EL (cell line): Measurements from ENCODE around the gene MAP3K9.

Source experiments
- DNase-seq: peaks from one replicate; pipeline ENCODE4 v3.0.0-alpha.2; 2016

MAP3K9 gene

DNA sequence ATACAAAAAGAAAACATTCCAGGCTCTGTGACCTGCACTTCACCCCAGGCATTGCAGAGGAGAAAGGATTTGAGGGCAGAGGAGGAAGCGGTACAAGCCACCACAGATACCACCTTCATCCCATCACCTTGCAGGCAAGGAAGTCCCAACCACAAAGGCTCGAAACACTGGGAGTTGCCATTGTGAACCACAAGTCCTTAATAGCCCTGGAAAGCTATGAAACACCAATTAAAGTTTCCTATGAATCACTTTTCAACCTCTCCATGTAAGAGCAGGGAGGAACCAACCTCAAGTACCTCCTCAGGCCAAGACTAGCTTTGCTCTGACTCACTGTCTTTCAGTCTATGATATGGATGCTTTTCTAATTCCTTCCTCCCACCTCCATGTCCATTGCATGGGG lies 27.0 kb downstream of the MAP3K9 start:
- peak; percentile 84 for DNase-seq

DNA sequence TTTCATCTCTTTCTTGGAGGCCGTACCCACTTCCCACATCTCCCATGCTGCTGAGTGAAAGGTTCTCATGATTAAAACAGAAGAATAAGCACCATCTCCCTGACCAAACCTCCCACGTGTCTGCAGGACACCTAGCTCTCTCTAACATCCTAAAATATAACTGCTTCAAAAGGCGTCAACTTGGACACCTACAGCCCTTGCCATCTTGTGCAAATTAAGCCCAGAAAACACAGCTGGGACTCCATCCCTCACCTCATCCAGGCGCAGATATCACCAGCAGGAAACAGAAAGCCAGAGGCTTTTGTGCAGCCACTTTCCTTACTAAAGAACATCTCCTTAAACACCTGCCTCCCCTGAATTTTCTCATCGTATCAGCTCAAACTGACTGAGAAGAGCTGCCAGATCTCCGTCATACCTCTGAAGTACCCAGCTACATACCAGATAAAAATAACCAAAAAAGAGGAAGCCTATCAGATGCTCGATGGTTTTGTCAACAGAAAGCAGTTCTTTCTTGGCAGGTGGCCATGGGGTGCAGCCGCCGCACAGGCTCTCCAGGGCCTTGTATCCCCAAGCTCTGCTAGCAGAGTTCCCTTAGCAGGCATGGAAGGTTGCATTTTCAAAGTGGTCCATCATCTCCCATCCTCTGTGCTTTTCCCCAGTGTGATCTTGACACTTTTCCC lies 28.8 kb downstream of the MAP3K9 start:
- DNase-seq: no peak

DNA sequence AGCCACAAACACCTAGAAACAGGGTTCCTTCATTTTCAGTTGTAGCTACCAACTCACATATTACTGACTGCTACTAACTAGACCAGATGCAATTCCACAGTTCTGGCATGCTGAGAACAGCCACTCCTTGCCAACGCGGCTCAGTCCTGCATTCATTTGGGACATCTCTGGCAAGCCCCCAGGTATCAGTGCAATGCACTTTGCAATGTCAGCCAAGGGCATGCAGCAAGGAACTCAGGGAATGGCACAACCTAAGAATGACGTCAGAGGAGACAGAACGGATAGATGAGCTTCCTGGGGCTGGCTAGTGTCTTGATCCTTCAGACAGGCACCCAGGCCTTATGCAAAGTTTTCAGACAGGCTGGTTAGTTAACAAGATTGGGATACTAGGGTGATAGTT lies 29.6 kb downstream of the MAP3K9 start:
- no peak for DNase-seq

DNA sequence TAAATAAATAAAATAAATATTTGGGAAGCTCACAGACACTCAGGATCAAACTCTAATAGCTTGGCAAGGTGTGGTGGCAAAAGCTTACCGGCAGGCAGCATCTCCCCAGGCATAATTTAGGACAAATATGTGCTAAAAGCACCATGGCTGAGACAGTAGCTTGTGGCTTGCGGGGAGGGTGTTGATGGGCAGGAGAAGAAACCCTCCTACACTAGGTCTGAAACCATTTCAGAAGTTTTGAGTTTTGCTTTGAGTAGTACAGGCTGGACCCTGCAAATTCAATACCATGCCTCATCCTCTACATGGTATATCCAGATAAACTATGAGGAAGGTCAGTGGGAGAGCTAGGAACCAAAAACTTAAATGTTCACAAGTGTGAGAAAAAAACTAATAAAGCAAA lies 33.1 kb downstream of the MAP3K9 start:
- no peak for DNase-seq

DNA sequence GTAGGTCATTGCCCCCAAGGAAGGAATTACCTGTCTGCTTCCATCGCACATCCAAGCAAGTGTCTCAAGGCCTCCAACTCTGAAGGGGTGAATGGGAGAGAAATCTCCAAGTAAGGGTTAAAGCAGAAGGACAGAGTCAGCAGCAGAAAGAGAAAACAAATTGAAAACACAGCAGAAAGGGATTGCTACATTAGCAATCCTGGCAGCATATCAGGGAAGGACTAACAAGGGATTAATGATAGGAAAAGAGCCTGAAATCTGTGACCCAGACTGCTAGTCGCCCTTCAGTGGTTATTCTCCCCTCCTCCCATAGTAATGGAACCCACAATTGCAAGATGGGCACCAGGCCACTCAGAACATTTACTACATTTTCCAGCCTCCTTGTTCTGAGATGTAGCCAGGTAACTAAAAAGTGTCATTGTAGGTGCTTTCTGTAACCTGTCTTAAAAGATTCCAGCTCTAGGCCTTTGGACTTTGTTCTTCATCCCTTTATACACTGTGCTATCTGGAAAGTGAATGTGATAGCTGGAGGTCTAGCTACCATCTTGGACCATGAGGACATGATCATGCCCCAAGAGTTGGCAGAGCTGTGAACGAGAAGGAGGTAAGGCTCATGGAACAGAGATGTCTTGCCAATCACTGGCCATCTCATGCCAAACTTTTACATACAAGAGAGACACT lies 36.0 kb downstream of the MAP3K9 start:
- no peak for DNase-seq

DNA sequence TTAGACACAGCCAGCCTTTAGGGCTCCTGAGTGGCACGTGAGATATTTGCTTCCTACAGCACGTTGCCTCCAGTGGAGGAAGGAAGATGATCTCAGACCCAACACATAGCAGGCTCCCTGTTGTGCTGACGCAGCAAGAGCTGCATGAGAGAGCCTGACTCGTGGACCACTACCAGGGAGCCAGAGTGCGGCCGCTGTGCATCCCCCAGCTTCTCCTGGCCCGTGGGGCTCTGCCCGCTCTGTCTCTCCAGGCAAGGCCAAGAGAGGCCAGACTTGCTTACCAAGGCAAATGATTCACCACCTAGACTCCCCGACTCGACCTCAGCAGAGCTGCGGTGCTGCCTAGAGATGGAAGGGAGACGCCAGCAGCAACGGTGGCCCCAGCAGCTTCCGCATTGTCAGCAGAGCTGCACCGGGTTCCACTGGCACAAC lies 37.5 kb downstream of the MAP3K9 start:
- no peak for DNase-seq

DNA sequence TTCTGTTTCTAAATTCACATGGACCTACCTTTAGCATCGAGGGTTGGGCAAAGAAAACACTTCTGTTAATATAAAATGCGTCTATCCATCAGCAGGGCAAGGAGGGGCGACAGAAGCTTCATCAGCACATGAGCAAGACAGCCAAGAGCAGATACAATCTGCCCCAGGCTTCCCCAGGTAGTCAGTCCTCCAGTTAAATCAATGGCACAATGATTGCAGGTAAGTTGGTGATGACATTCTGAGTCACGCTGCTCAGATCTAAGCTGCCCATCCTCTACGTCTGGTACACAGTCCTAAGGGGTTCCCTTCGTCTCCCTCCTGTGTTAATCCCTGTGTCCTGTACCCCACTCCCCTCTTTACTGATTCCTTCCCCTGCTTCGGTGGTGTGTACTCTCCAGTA lies 38.8 kb downstream of the MAP3K9 start:
- DNase-seq: no peak

DNA sequence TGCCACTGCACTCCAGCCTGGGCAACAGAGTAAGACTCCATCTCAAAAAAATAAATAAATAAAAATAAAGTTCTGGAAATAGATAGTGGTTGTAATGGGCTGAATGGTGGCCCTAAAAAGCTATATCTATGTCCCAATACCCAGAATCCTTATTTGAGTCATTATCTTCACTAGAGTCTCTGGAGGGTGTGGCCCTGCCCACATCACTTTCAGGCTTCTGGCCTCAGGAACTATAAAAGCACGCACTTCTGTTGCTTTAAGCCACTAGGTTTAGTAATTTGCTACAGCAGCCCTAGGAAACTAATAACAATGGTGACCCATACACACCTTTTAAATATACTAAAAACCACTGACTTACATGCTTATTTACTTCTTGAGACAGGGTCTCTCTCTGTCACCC lies 49.9 kb downstream of the MAP3K9 start:
- no peak for DNase-seq

DNA sequence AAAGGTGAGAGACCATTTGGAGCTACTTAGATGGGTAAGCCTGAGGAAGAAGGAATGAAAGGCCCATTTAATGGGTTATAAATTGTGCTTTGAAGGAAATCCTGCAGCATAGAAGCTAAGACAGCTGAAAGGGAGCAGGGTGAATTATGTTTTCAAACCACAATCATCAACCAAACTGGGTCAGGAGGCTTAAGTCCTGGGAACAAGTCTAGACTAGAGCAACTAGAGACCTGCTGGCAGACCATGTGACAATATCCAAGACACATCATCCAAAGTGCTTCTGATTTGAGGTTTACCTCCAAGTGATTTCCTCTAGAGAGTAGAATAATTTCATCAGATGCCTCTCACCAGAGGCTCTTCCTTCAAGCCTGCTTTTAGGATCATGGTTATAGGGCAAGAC lies 53.7 kb downstream of the MAP3K9 start:
- no peak for DNase-seq

DNA sequence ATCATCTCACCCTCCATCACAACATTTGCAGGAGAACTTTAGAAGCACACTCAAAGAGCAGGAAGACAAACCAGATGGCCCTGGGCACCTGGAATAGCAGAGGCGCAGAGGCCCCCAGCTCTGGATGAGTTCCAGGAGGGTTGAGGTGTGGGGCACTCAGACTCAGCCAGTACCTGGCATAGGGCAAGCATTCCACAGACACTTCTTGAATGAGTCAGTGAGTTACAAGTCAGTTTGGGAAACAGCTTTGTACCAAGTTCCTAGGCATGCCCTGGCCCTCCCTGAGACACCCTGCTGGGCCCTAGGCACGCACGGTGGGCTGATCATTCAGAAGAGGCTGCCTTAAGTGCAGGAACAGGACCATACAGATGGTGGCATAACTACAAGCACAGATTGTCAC lies 54.3 kb downstream of the MAP3K9 start:
- peak; percentile 49 for DNase-seq

DNA sequence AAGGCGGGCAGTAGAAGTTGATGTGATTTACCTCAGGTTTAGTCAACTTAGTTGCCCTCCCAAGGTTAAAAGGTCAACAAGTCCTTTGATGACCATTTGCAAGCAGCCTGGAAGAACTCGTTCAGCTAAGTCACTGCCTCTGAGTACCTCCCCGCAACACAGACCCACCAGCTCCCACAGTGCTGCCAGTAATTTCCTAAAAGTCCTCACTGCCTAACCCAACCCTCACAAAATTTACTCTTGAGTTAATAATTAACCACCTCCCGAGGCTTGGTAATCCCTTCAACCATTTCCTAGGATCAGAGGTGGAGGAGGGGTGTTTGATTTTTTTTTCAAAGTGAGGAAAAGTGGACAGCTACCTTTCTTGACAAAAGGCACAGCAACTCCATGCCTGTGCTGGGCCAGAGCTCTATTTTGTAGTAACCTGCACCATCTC lies 55.8 kb downstream of the MAP3K9 start:
- no peak for DNase-seq

DNA sequence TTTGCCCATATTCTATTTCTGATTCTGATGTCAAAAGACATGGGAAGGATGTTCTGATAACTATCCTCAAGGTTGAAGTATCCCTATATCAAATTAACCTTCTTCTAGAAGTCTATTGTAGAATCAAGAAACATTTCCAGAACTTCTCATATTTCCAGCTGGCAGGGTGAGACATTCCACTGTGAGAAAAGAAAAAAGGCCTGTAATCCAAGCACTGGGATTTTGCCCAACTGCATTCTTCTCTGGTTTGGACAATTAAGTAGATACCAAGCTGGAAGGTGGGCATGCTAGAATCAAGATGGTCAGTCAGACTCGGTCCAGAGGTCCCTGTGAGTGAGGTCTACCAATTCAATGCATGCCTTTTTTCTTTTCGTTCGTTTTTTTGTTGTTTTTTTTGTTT lies 60.9 kb downstream of the MAP3K9 start:
- DNase-seq: no peak

DNA sequence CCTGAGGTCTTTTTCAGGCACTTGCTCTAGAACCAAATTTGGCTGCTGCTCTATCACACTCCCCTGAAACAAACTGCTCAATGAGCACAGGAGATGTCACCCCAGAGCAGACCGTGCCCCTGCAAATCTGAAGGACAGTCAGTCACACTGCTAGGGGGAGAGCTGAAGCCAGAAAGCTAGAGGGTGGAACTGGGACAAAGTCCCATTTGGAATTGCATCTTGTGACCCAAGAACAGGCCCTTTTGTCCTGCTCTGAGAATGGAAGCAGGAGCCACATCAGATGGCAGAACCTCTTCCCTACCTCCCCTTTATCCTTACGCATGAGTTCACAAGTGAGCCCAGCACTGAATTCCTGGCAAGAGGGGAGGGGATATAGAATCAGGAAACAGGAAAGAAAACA lies 64.7 kb downstream of the MAP3K9 start:
- DNase-seq: no peak

DNA sequence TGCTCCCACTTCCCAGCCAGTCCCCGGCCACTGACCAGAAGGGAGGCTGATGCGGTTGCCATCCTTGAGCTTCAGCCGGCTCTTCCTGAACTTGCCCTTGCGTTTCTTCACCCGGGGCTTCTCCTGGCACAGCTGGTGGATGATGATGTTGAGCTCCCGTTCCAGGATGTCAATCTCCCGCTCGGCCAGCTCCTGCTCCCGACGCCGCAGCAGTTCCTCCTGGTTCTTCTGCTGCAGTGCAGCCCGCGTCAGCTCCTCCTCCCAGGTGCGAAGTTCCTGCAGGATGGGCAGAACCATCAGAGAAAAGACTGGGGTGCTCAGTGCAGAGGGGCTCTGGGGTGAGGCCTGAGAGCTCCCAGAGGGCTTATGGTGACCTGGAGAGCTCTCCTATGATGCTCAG lies 67.0 kb downstream of the MAP3K9 start:
- DNase-seq: no peak

DNA sequence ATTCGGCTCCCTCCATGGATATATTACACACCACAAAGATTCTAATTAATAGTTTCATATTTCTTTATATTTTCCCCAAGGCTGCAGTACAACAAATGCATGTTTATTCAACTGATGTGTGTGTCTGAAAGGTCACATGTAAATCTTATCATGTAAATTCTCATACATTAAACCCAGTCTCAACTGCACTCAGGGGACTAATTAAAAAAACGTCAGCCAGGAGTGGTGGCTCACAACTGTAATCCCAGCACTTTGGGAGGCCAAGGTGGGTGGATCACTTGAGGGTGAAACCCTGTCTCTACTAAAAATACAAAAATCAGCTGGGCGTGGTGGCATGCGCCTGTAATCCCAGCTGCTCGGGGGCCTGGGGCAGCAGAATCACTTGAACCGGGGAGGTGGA lies 67.8 kb downstream of the MAP3K9 start:
- DNase-seq: no peak

DNA sequence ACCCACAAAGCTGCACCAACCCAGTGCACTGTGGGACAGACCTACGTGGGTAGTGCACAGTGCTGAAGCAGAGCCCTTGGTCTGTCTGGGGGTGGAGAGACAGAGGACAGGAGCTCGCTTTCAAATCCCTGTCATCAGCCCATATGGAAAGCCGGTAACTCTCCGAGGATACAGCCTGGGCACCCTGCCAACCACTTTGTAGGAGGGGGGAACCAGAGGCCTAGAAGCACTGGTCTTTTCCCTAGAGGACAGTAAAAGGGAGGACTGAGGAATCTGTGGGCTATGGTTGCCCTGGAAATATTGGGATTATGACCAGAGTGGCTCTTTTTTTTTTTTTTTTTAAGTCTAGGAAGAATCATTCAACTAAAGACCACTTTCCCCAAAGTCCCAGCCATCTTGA lies 74.3 kb downstream of the MAP3K9 start:
- peak; percentile 20 for DNase-seq

DNA sequence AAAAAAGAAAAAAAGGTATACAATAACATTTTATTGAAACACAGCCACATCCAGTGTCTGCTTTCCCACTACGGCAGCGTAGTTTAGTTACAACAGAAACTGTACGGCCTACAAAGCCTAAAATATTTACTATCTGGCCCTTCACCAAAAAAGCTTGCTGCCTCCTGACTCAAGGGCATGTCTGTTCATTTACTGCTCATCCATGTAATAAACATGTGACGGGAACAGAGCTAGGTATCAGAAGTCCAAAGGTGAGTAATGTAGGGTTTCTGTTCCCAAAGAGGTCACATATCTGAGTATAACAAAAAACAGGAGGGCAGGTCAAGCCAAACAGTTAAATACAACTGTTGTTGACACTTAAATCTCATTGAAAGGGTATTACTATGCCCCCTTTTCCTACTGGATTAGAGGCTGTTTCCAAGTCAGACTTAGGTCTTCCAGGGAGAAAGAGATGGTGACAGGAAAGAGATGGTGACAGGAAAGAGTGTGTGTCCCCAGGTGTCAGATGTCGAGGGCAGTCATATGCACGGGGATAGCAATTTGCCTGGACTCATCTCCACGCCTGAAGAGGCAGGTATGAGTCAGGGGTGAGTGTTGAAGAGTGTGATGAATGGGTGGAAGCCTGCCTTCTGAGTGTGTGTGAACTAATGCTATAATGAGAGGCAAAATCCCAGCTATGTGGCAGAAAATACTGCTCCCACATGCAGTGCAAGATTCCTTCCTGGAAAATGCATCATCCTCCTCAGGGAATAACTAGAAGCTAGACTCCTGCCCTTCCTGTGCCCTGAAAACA lies 77.7 kb downstream of the MAP3K9 start:
- DNase-seq: peak; percentile 5

DNA sequence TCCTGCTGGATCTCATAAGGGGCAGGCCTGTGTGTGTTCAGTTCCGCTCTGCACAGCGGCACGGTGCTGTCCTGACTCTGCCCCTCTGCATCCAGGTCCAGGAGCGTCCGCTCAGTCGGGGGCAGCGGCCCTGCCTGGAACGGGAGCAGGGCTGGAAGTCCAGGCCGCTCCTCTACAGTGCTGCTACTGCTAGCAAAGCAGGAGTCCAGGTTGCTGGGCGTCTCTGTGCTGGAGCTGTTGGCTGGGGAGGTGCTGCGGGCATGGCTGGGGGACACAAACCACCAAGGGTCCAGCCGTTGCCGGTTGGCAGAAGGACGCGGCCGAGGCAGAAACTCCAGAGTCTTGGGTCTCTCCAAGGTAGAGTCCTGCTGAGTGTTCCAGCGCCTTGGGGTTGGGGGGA lies 78.9 kb downstream of the MAP3K9 start:
- DNase-seq: no peak

DNA sequence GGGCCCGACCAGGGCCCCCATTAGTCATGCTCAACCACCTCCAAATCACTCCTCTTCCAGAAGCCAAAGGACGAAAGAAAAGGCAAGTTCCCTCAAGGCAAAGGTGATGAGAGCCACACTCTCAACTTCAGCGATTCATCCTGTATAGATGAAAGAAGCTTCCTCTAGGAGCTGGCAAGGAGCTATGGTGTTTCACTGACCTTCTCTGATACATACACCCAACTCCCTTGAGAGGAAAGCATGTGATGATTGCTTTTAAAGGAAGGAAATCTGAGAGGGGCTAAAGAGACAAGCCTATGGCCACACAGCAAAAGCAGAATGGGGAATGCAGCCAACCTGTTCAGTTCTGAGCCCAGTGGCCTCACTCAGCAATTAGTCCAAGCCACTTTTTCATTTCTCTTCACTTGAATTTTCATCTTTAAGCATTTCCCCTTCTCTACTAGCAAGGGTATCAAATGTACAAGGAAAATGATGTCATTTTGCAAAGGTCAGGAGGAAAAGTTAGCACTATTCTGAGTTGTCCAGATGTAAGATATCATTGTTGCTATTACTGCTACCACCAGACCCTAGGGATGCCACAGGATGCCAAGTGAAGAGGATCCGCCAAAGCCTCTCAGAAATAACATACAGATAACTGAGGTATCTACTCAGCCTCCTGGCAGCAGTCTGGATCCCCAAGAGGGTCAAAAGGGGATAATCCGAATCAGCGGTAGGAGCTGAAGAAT lies 82.5 kb downstream of the MAP3K9 start:
- no peak for DNase-seq

DNA sequence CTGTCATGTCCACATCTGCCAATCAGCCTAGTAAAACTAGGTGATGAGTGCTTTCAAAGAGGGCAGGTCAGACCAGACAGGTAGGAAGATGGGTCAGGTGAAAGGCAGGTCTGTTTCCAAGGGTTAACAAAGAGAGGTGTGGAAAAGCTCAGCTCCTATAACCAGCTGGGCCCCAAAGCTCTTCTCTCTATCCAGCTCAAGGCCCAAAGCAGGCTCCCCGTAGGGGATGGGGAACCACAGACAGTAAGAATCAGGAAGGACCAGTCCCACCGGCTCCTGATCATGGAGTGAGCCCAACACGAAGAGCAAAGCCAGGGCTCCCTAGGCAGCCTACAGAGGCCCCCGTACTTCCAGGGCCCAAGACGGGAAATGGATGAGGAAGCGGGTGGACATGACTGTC lies 84.4 kb downstream of the MAP3K9 start:
- no peak for DNase-seq

DNA sequence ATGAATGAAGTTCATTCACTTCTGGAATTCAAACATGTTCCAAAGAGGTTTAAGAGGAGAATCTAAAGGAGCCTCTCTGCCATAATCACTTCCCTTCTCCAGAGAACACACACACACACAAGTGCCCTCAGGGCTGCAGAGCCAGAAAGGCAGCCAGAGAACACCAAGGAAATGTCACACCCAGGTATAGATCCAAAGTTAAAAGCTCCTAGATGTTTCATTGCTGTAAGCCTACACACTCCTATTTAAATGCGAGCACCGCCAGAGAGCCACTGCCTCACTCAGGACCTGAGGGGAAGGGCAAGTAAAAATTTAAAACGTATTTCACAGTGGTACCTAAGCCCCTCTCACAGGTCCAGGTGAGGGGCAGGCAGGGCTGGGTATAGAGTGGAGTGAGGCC lies 85.2 kb downstream of the MAP3K9 start:
- no peak for DNase-seq

DNA sequence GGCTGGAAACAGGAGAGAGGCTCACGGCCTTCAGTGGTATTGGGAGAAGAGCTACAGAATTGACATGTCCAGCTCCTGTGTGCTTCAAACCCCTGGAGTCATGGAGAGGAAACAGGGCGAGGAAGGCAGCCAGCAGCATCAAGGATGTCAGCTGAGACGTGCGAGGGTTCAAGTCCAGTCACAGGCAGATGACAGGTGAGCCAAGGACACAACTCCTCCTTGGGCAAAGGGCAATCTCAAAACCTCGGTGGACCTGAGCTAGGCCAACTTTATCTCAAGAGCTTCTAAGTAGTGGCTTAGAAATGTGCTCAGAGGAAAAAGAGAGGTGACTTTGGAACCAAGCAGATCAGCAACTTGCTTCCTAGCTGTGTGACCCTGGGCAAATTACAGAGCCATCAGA lies 86.0 kb downstream of the MAP3K9 start:
- DNase-seq: no peak

DNA sequence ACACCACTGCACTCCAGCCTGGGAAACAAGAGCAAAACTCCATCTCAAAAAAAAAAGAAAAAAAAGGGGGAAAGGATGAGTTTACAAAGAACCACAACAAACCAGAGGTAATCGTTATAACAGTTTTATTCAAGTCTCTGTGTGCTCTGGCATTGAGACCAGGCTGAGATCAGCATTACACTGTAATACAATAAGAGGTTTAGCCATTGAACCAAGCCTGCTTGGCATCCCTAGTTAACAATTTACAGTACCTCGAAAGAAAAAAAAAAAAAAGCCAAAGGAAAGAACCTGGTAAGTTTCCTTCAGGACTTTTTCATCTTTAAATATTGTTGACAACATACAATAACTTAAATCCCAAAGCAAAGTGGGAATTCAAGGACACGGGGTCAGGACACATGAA lies 86.9 kb downstream of the MAP3K9 start:
- no peak for DNase-seq
